Ishikawa (cell line): Measurements from ENCODE around the gene SLC16A11.

Experiments
- EP300 ChIP-seq: IDR thresholded peaks from 2 replicates; pipeline ENCODE4 v1.6.1; 2012; ENCODE audit warnings: borderline replicate concordance
- NFIC ChIP-seq: IDR thresholded peaks from 2 replicates; pipeline ENCODE4 v1.6.1; 2012
- RAD21 ChIP-seq: IDR thresholded peaks from 2 replicates; pipeline ENCODE4 v1.6.1; 2012; ENCODE audit warnings: low read depth
- TAF1 ChIP-seq: IDR thresholded peaks from 2 replicates; pipeline ENCODE4 v1.6.1; 2012; ENCODE audit warnings: low read depth, mild to moderate bottlenecking
- TCF12 ChIP-seq: IDR thresholded peaks from 2 replicates; pipeline ENCODE4 v1.6.1; 2012; ENCODE audit warnings: low read depth
- TEAD4 ChIP-seq: IDR thresholded peaks from 2 replicates; pipeline ENCODE4 v1.6.1; 2012
- TF ChIP-seq, protein P1 (sequence below): IDR thresholded peaks from 2 replicates; pipeline ENCODE4 v1.6.1; 2012; ENCODE audit warnings: low read depth, mild to moderate bottlenecking

DNA sequence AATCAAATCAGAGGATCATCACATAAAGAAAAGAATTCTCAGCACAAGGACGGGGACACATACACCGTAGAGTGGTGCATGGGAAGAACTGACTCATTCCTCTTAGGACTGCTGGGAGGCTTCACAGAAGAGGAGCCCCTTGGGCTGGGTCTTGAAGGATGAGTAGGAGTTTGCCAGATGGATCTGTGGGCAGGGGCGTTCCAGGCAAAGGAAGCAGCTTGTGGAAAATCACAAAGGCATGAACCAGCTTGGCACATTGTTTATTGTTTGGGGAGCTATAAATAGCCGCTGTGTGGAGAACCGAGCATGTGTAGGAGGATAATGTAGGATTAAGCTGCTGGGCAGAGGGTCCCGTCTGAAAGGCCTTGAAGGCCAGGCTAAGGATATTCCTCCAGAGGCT is 5.1 kb upstream of the SLC16A11 start:
- no peak for TF ChIP-seq EP300
- TF ChIP-seq TEAD4 = no peak
- TF ChIP-seq RAD21 = no peak
- no peak for TF ChIP-seq TAF1
- TF ChIP-seq NFIC = no peak
- TF ChIP-seq, protein P1, sequence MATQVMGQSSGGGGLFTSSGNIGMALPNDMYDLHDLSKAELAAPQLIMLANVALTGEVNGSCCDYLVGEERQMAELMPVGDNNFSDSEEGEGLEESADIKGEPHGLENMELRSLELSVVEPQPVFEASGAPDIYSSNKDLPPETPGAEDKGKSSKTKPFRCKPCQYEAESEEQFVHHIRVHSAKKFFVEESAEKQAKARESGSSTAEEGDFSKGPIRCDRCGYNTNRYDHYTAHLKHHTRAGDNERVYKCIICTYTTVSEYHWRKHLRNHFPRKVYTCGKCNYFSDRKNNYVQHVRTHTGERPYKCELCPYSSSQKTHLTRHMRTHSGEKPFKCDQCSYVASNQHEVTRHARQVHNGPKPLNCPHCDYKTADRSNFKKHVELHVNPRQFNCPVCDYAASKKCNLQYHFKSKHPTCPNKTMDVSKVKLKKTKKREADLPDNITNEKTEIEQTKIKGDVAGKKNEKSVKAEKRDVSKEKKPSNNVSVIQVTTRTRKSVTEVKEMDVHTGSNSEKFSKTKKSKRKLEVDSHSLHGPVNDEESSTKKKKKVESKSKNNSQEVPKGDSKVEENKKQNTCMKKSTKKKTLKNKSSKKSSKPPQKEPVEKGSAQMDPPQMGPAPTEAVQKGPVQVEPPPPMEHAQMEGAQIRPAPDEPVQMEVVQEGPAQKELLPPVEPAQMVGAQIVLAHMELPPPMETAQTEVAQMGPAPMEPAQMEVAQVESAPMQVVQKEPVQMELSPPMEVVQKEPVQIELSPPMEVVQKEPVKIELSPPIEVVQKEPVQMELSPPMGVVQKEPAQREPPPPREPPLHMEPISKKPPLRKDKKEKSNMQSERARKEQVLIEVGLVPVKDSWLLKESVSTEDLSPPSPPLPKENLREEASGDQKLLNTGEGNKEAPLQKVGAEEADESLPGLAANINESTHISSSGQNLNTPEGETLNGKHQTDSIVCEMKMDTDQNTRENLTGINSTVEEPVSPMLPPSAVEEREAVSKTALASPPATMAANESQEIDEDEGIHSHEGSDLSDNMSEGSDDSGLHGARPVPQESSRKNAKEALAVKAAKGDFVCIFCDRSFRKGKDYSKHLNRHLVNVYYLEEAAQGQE = no peak
- no peak for TF ChIP-seq TCF12
